ENCODE data around the gene IQGAP1.

The IQGAP1 gene

DNA sequence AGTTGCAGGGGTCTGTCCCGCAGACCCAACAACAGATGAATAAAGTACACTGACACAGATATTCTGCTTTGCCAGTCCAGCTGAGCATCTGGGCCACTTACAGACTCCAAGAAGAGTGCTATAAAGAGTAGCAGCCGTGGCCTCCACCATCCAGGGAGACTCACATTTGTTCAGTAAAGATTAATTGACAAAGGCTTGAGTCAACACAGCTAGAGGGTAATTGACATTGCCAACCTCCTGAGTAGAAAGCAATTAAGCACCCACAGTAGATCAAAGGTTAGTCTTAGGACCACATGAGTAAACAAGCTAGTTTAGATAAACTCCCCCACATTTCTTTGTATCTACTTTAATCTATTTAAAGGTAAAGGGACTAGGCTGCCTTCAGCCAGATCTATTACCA, 125.4 kb downstream of the IQGAP1 start:
- CTCF ChIA-PET, result interaction anchor here (0.6 to 1.5 kb wide), 4 partner anchors 26 to 557 kb away, joined by 3 to 4 read pairs (median 4); no protein-coding TSS in a partner anchor
- TF ChIP-seq ZNF596 (tag by site-specific recombination; IDR thresholded peaks at IDR 0.05) (no peak), PRDM6 (tag by site-specific recombination; IDR thresholded peaks at IDR 0.05) (no peak), ZNF843 (tag by site-specific recombination; IDR thresholded peaks at IDR 0.05) (peak; percentile 64), ZNF645 (tag by site-specific recombination; IDR thresholded peaks at IDR 0.05) (no peak), TCF7L2 (IDR thresholded peaks at IDR 0.05; ENCODE audit: borderline replicate concordance, low read depth, low read length) (peak; percentile 33; the same call in 1 of the 2 replicates), ZNF48 (tag by site-specific recombination; IDR thresholded peaks at IDR 0.05) (no peak), ZNF76 (tag by site-specific recombination; IDR thresholded peaks at IDR 0.05; ENCODE audit: borderline replicate concordance, low read depth) (no peak), ZNF311 (tag by site-specific recombination; IDR thresholded peaks at IDR 0.05; ENCODE audit: borderline replicate concordance) (no peak), ZNF707 (tag by site-specific recombination; IDR thresholded peaks at IDR 0.05) (no peak), ZNF658 (tag by site-specific recombination; IDR thresholded peaks at IDR 0.05) (no peak), SETDB1 (IDR thresholded peaks at IDR 0.05; ENCODE audit: insufficient read length, low read length) (peak; percentile 69), ZNF202 (tag by site-specific recombination; IDR thresholded peaks at IDR 0.05; ENCODE audit: borderline replicate concordance) (no peak), ZFHX2 (tag by site-specific recombination; conservative IDR thresholded peaks at IDR 0.05) (peak; percentile 52), OSR2 (tag by site-specific recombination; IDR thresholded peaks at IDR 0.05) (peak; percentile 61), GLIS1 (tag by site-specific recombination; IDR thresholded peaks at IDR 0.05) (peak; percentile 61; the same call in 1 of the 2 replicates), MYNN (tag by site-specific recombination; IDR thresholded peaks at IDR 0.05; ENCODE audit: borderline replicate concordance) (no peak), KLF10 (tag by site-specific recombination; IDR thresholded peaks at IDR 0.05) (no peak), ZIC2 (tag by site-specific recombination; IDR thresholded peaks at IDR 0.05) (no peak), EGR2 (tag by site-specific recombination; IDR thresholded peaks at IDR 0.05; ENCODE audit: low read depth) (peak; percentile 70; the same call in 1 of the 2 replicates), ZNF138 (tag by site-specific recombination; IDR thresholded peaks at IDR 0.05; ENCODE audit: borderline replicate concordance) (no peak), TRIM28 (IDR thresholded peaks at IDR 0.05; ENCODE audit: borderline replicate concordance, low read length) (peak; percentile 83; the same call in 1 of the 2 replicates), WT1 (tag by site-specific recombination; IDR thresholded peaks at IDR 0.05) (peak; percentile 77), HOXA7 (CRISPR knock-in tag; IDR thresholded peaks at IDR 0.05; ENCODE audit: borderline replicate concordance) (no peak), ZNF544 (tag by site-specific recombination; IDR thresholded peaks at IDR 0.05) (no peak)
- TF ChIP-seq, protein P1, sequence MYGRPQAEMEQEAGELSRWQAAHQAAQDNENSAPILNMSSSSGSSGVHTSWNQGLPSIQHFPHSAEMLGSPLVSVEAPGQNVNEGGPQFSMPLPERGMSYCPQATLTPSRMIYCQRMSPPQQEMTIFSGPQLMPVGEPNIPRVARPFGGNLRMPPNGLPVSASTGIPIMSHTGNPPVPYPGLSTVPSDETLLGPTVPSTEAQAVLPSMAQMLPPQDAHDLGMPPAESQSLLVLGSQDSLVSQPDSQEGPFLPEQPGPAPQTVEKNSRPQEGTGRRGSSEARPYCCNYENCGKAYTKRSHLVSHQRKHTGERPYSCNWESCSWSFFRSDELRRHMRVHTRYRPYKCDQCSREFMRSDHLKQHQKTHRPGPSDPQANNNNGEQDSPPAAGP (tag by site-specific recombination; IDR thresholded peaks at IDR 0.05), result no peak
- TF ChIP-seq, protein P2, sequence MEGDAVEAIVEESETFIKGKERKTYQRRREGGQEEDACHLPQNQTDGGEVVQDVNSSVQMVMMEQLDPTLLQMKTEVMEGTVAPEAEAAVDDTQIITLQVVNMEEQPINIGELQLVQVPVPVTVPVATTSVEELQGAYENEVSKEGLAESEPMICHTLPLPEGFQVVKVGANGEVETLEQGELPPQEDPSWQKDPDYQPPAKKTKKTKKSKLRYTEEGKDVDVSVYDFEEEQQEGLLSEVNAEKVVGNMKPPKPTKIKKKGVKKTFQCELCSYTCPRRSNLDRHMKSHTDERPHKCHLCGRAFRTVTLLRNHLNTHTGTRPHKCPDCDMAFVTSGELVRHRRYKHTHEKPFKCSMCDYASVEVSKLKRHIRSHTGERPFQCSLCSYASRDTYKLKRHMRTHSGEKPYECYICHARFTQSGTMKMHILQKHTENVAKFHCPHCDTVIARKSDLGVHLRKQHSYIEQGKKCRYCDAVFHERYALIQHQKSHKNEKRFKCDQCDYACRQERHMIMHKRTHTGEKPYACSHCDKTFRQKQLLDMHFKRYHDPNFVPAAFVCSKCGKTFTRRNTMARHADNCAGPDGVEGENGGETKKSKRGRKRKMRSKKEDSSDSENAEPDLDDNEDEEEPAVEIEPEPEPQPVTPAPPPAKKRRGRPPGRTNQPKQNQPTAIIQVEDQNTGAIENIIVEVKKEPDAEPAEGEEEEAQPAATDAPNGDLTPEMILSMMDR (tag by site-specific recombination; IDR thresholded peaks at IDR 0.05), result no peak
- TF ChIP-seq, protein P3, sequence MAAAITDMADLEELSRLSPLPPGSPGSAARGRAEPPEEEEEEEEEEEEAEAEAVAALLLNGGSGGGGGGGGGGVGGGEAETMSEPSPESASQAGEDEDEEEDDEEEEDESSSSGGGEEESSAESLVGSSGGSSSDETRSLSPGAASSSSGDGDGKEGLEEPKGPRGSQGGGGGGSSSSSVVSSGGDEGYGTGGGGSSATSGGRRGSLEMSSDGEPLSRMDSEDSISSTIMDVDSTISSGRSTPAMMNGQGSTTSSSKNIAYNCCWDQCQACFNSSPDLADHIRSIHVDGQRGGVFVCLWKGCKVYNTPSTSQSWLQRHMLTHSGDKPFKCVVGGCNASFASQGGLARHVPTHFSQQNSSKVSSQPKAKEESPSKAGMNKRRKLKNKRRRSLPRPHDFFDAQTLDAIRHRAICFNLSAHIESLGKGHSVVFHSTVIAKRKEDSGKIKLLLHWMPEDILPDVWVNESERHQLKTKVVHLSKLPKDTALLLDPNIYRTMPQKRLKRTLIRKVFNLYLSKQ (tag by site-specific recombination; IDR thresholded peaks at IDR 0.05; ENCODE audit: borderline replicate concordance), result no peak

More for the DNA sequence above, 125.4 kb downstream of the IQGAP1 start:
- Histone ChIP-seq H3K4me1 (ENCODE audit: control insufficient read depth, insufficient read depth, low read length) (no peaks in the 10 kb centered on the region; the same call in 1 of the 2 replicates), H3K9me3 (ENCODE audit: control insufficient read depth, insufficient read depth, low read depth, low read length) (no peaks in the 10 kb centered on the region), H3K36me3 (ENCODE audit: control insufficient read depth in 2 of 2, insufficient read depth in 1 of 2, low read length in 2 of 2) (no peaks in the 10 kb centered on the region; a peak in 1 of 3 replicates), H3K27ac (ENCODE audit: extremely low read depth, low read depth, low read length) (no peak overlapping the region), H3K4me3 (ENCODE audit: low read depth, low read length) (no peak overlapping the region)
- POLR2A ChIA-PET, result no interaction called here

Measured in HEK293 (cell line).